ENCODE measurements around the gene KLF1. TPM values are rescaled to one million over a fixed set of nuclear protein-coding genes. Genes with fewer than 3 reads are reported as not detected.

KLF1 gene
- total RNA-seq, 1 donor from 2014 or later = 0.35 TPM

- ATAC-seq (no peak), DNase-seq (ENCODE audit: low spot score) (no peak)
Measured at GRCh38 chr19:12838886-12839756, 47.9 kb downstream of the KLF1 start.

DNA sequence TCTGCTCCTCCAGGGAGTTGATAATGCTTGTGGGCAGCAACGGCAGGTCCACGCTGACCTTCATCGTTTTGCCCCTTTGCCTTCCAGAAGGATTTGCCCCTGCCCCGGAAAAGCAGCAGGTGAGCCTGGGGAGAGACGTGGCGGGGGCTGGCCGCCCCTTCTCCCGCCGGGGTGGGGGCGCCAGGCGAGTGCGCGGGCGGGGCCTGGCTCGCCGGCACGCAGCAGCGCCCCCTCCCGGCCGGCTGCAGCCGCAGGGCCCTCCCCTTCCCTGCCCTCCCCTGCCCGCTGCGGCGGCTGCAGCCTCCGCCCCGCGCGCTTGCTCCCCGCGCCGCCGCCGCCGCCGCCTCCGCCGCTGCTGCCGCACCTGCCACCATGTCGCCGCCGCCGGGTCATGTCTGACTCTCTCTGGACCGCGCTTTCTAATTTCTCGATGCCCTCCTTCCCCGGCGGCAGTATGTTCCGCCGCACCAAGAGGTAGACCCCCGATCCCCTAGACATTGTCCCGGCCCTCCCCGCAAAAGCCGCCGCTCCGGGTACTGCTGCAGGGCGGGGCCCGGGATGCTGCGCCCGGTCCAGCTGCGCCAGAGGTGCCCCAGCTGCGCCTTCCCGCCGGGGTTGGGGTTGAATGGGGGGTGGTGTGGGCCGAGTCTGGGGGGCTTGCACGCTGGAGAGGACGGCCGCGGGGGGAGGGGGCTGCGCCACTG is 48.7 kb downstream of the KLF1 start, which contains the start of gene MAST1:
TSS of gene MAST1 (plus strand) at position 334 of the 704 bp plus-strand sequence. CDS start at position 392, 58 bp downstream.
- DNase-seq (ENCODE audit: low spot score) = no peak

DNA sequence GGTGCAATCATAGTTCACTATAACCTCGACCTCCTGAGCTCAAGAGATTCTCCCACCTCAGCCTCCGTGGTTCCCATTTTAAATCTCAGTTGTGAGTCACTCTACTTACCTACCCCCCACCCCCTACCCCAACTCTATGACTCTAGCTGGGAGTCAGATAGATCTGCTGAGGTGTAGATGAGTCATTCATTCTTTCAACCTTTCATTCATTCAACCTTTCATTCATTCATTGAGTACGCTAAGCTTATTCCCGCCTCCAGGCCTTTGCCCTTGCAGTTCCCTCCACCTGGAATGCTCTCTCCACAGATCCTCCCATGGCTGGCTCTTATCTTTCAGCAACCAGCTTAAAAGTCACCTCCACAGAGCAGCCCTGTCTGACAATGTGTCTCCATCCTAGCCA is 49.8 kb downstream of the KLF1 start:
- DNase-seq (ENCODE audit: low spot score) (no peak), ATAC-seq (no peak)

More for the DNA sequence above, 48.7 kb downstream of the KLF1 start, which contains the start of gene MAST1:
- peak; percentile 75 for ATAC-seq

- DNase-seq (ENCODE audit: low spot score) (no peak), ATAC-seq (no peak)
Measured at GRCh38 chr19:12836529-12836863, 50.5 kb downstream of the KLF1 start.

DNA sequence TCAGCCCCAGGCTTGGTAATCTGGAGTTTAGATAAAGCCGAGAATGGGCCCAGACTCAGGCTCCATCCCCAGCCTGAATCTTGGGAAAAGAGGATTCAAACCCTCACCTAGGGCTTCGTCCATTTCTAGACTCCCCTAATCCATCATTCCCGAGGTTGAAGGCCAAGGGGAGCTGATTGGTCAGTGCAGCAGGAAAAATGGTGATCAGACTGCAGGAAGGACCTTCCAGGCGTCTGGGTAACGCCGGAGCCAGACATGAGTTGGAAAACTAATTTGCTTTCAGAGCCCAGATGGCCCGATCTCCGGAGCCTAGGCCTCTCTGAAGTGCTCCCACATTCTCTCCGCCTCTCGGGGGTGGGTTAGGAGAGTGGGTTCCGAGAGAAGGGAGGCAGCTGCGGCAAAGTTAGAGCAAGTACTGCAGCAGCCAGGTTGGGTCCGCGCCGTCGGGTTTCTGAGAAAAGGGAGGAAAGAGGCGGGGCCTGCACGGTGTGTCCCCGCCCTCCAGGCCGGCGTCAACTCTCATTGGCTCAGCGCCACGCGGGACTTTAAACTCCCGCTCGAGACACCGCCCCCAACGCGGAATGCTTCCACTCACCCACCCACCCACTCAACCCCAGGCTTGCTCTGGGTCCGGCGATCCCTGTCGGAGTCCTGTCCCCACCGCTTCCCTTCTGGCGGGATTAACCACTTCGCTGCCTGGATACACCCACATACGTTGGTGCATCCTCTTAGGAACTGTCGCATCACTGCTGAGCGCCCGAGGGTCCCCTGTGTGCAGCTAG is 51.8 kb downstream of the KLF1 start:
- DNase-seq (ENCODE audit: low spot score) (no peak), ATAC-seq (no peak)

DNA sequence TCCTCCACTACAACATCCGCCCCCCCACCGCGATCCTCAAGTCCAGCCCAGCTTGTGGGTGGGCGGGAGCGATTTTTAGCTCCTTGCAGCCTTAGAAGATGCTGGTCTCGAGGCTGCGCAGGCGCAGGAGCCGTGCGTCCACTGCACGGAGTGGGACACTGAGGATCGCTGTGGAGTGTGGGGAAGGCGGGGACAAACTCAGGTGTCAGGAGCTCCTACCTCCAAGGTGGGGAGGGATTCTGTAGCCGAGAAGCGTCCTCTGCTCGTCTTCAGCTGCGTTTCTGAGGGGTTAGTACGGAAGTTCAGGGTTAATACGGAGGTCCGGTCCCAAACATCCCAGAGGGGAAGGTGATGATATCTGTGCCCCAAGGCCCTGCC is 52.4 kb downstream of the KLF1 start, which contains the start of gene RTBDN:
TSS of gene RTBDN (minus strand) at position 14 of the 378 bp plus-strand sequence. CDS start 4,600 bp downstream, outside the sequence.
- DNase-seq (ENCODE audit: low spot score) (no peak), ATAC-seq (no peak)

Other genes starting within 250 kb of the KLF1 start
- 54.8 TPM for gene MAN2B1, start 220.5 kb downstream of the KLF1 start, total RNA-seq
- gene WDR83, start 220.4 kb downstream of the KLF1 start, total RNA-seq = 3.8 TPM
- gene DHPS, start 205.3 kb downstream of the KLF1 start, total RNA-seq = 41.6 TPM
- gene GNG14, start 199.2 kb downstream of the KLF1 start, total RNA-seq = not detected
- gene FBXW9, start 190.6 kb downstream of the KLF1 start, total RNA-seq = 3.3 TPM
- gene TNPO2, start 163.3 kb downstream of the KLF1 start, total RNA-seq = 19.5 TPM
- gene TRIR, start 152.5 kb downstream of the KLF1 start, total RNA-seq = 91.0 TPM
- gene GET3, start 149.7 kb downstream of the KLF1 start, total RNA-seq = 23.0 TPM
- gene BEST2, start 135.4 kb downstream of the KLF1 start, total RNA-seq = not detected
- gene HOOK2, start 111.6 kb downstream of the KLF1 start, total RNA-seq = 23.2 TPM
- 16.3 TPM for gene JUNB, start 95.7 kb downstream of the KLF1 start, total RNA-seq
- 224 TPM for gene PRDX2, start 85.4 kb downstream of the KLF1 start, total RNA-seq
- gene THSD8, start 85.1 kb downstream of the KLF1 start, total RNA-seq = 1.5 TPM
- gene RNASEH2A, start 80.6 kb downstream of the KLF1 start, total RNA-seq = 3.0 TPM
- not detected for gene RTBDN, start 52.6 kb downstream of the KLF1 start, total RNA-seq
- 0.86 TPM for gene MAST1, start 48.7 kb downstream of the KLF1 start, total RNA-seq
- 22.3 TPM for gene DNASE2, start 5.8 kb downstream of the KLF1 start, total RNA-seq
- 109 TPM for gene GCDH, start 4.0 kb upstream of the KLF1 start, total RNA-seq
- not detected for gene SYCE2, start 32.1 kb upstream of the KLF1 start, total RNA-seq
- gene FARSA, start 46.5 kb upstream of the KLF1 start, total RNA-seq = 34.2 TPM
- 1,041 TPM for gene CALR, start 51.4 kb upstream of the KLF1 start, total RNA-seq
- gene RAD23A, start 58.7 kb upstream of the KLF1 start, total RNA-seq = 42.6 TPM
- gene GADD45GIP1, start 70.0 kb upstream of the KLF1 start, total RNA-seq = 12.0 TPM
- gene DAND5, start 82.4 kb upstream of the KLF1 start, total RNA-seq = not detected
- 41.4 TPM for gene NFIX, start 108.3 kb upstream of the KLF1 start, total RNA-seq
- 1.5 TPM for gene LYL1, start 215.7 kb upstream of the KLF1 start, total RNA-seq
- 15.8 TPM for gene TRMT1, start 229.5 kb upstream of the KLF1 start, total RNA-seq
- gene NACC1, start 231.1 kb upstream of the KLF1 start, total RNA-seq = 26.7 TPM